ENCODE results near the gene SIX5.

GRCh38 chr19:45742969-45743368 is 26.1 kb downstream of the SIX5 start:
- TF ChIP-seq FOXM1 (IDR thresholded peaks at IDR 0.05; ENCODE audit: borderline replicate concordance): no peak
- no peak for TF ChIP-seq ELF4 (IDR thresholded peaks at IDR 0.05)
- TF ChIP-seq SP1 (IDR thresholded peaks at IDR 0.05): no peak
- no peak for TF ChIP-seq FOXK2 (IDR thresholded peaks at IDR 0.05)
- no peak for TF ChIP-seq LEF1 (IDR thresholded peaks at IDR 0.05; ENCODE audit: borderline replicate concordance)
- TF ChIP-seq SUZ12 (IDR thresholded peaks at IDR 0.05): no peak
- TF ChIP-seq ARNT (IDR thresholded peaks at IDR 0.05): no peak
- TF ChIP-seq BHLHE40 (IDR thresholded peaks at IDR 0.05; ENCODE audit: borderline replicate concordance): no peak
- no peak for TF ChIP-seq L3MBTL2 (conservative IDR thresholded peaks at IDR 0.05)
- no peak for TF ChIP-seq FOXA1 (IDR thresholded peaks at IDR 0.05)

Measured in HEK293T (cell line).